NK-92 (cell line): ENCODE results near the gene PTPN2.
"Not testable (repeated sequence)": the region's sequence is repeated elsewhere in the genome, so short reads cannot be mapped to it uniquely, and the experiment has no call there.

Experiments
- DNase-seq: peaks from one replicate; lab custom pipeline; 2025; ENCODE audit not compliant: unreplicated experiment; lab: John Stamatoyannopoulos, UW

The PTPN2 gene

GRCh38 chr18:12895014-12895413 is 11.0 kb upstream of the PTPN2 start:
- DNase-seq, result no peak

GRCh38 chr18:12891561-12891960 is 7.5 kb upstream of the PTPN2 start:
- no peak for DNase-seq

GRCh38 chr18:12890964-12891363 is 6.9 kb upstream of the PTPN2 start:
- DNase-seq, result no peak

- DNase-seq, result no peak
Measured at GRCh38 chr18:12886498-12887126, 2.6 kb upstream of the PTPN2 start.

GRCh38 chr18:12885500-12885899 is 1.5 kb upstream of the PTPN2 start:
- DNase-seq, result no peak

- no peak for DNase-seq
Measured at GRCh38 chr18:12884406-12885323, 628 bp upstream of the PTPN2 start.

- DNase-seq, result no peak
Measured at GRCh38 chr18:12883372-12883683, 709 bp downstream of the PTPN2 start.

GRCh38 chr18:12882453-12883371 is 1.3 kb downstream of the PTPN2 start:
- DNase-seq, result no peak

- DNase-seq, result no peak
Measured at GRCh38 chr18:12880541-12880910, 3.5 kb downstream of the PTPN2 start.

GRCh38 chr18:12879840-12880540 is 4.0 kb downstream of the PTPN2 start:
- no peak for DNase-seq

GRCh38 chr18:12874992-12875391 is 9.0 kb downstream of the PTPN2 start:
- DNase-seq, result not testable (repeated sequence)

GRCh38 chr18:12873961-12874567 is 10.0 kb downstream of the PTPN2 start:
- DNase-seq, result not testable (repeated sequence)

- DNase-seq, result no peak
Measured at GRCh38 chr18:12872408-12872807, 11.6 kb downstream of the PTPN2 start.

- DNase-seq, result no peak
Measured at GRCh38 chr18:12868576-12868975, 15.5 kb downstream of the PTPN2 start.

- no peak for DNase-seq
Measured at GRCh38 chr18:12867441-12868123, 16.5 kb downstream of the PTPN2 start.

- DNase-seq, result no peak
Measured at GRCh38 chr18:12863687-12864216, 20.3 kb downstream of the PTPN2 start.

- DNase-seq, result no peak
Measured at GRCh38 chr18:12862874-12863482, 21.1 kb downstream of the PTPN2 start.

GRCh38 chr18:12862467-12862866 is 21.6 kb downstream of the PTPN2 start:
- DNase-seq, result no peak

- no peak for DNase-seq
Measured at GRCh38 chr18:12861637-12862036, 22.4 kb downstream of the PTPN2 start.
